Cardiac muscle cell (in vitro differentiated cells and primary cell): ENCODE measurements around the gene AGXT. TPM values are rescaled to one million over a fixed set of nuclear protein-coding genes. Genes with fewer than 3 reads are reported as not detected.

Experiments used
- DNase-seq, 2 donors: peaks; one replicate each; pipeline versions ENCODE4 v3.0.0 to v3.0.0-alpha.2; 2010 to 2017; ENCODE audit warnings: low read depth in 1 of 2, low spot score in 1 of 2
- H3K27ac ChIP-seq: fragments of 200-600 bp; sonication (generic); 2 replicates; pipeline ENCODE4 v1.5.1; 2016
- H3K27me3 ChIP-seq: fragments of 200-600 bp; sonication (generic); 2 replicates; pipeline ENCODE4 v1.6.0; 2016; ENCODE audit warnings: control low read depth
- H3K36me3 ChIP-seq: fragments of 200-600 bp; sonication (generic); 2 replicates; pipeline ENCODE4 v1.5.1; 2016; ENCODE audit warnings: control low read depth
- H3K4me1 ChIP-seq: fragments of 200-600 bp; sonication (generic); 2 replicates; pipeline ENCODE4 v1.8.1; 2017; ENCODE audit warnings: low read depth, mild to moderate bottlenecking, mixed run types
- H3K4me3 ChIP-seq: fragments of 200-600 bp; sonication (generic); 2 replicates; pipeline ENCODE4 v1.5.1; 2016; ENCODE audit warnings: mild to moderate bottlenecking
- H3K9me3 ChIP-seq: fragments of 200-600 bp; sonication (generic); 2 replicates; pipeline ENCODE4 v1.5.1; 2017; ENCODE audit warnings: low read depth, mild to moderate bottlenecking, control low read depth
- CTCF ChIP-seq: IDR thresholded peaks from 2 replicates; pipeline ENCODE4 v1.5.1; 2012; ENCODE audit warnings: low read depth, mild to moderate bottlenecking, low read length
- polyA plus RNA-seq: library from polyadenylated mRNA; unstranded; fragments of >200 nt; fragmentation: Nextera tagmentation; extraction: Ambion mirVana; gene quantifications from 2 replicates; pipeline ENCODE4 v1.2.1, GENCODE V29; 2016
- total RNA-seq: library from RNA; depleted of rRNA; stranded (reverse); fragments of >200 nt; gene quantifications from 2 replicates; pipeline ENCODE4 v1.2.3, GENCODE V29; 2016

Gene AGXT
- total and polyA plus RNA-seq, 2 experiments from 2014 or later, result 0.06 to 0.75 TPM

GRCh38 chr2:240872317-240873097, 3.9 kb downstream of the AGXT start:
- no peak for TF ChIP-seq CTCF
- Histone ChIP-seq H3K27ac (no peak overlapping the region), H3K36me3 (no peaks in the 10 kb centered on the region), H3K4me1 (peaks cover 11% of the 10 kb centered on the region), H3K27me3 (no peaks in the 10 kb centered on the region), H3K9me3 (no peaks in the 10 kb centered on the region), H3K4me3 (no peak overlapping the region)
- no peak for DNase-seq

- H3K9me3 ChIP-seq, result no peaks in the 10 kb centered on the region
Observed at GRCh38 chr2:240873098-240873788, 4.6 kb downstream of the AGXT start.

GRCh38 chr2:240873805-240874714, 5.4 kb downstream of the AGXT start:
- no peaks in the 10 kb centered on the region for H3K9me3 ChIP-seq
- H3K36me3 ChIP-seq, result no peaks in the 10 kb centered on the region
- no peak overlapping the region for H3K4me3 ChIP-seq
- peaks cover under 1% of the 10 kb centered on the region for H3K4me1 ChIP-seq
- DNase-seq, result peak in 1 of 2 donors; percentile 28
- no peaks in the 10 kb centered on the region for H3K27me3 ChIP-seq
- no peak overlapping the region for H3K27ac ChIP-seq
- no peak for TF ChIP-seq CTCF

More at GRCh38 chr2:240873098-240873788, 4.6 kb downstream of the AGXT start:
- H3K4me3 ChIP-seq, result no peak overlapping the region
- no peak overlapping the region for H3K27ac ChIP-seq
- no peak for TF ChIP-seq CTCF
- DNase-seq, result no peak
- H3K27me3 ChIP-seq, result no peaks in the 10 kb centered on the region
- H3K4me1 ChIP-seq, result peaks cover 8% of the 10 kb centered on the region
- H3K36me3 ChIP-seq, result no peaks in the 10 kb centered on the region

- no peak for TF ChIP-seq CTCF
- Histone ChIP-seq H3K36me3 (no peaks in the 10 kb centered on the region), H3K4me1 (no peaks in the 10 kb centered on the region), H3K4me3 (no peak overlapping the region), H3K27ac (no peak overlapping the region), H3K9me3 (no peaks in the 10 kb centered on the region), H3K27me3 (no peaks in the 10 kb centered on the region)
- no peak for DNase-seq
Observed at GRCh38 chr2:240874715-240875227, 6.1 kb downstream of the AGXT start.
